C4-2B (cell line): Measurements from ENCODE around the gene UBR2.
A peak's percentile ranks its signal among the peaks of the same experiment; 100 is the strongest.

Experiments
- H3K27ac ChIP-seq: fragments of 450-650 bp; 2 replicates; pipeline ENCODE4 v1.5.1; 2017
- ZFX ChIP-seq: fragments of 450-650 bp; IDR thresholded peaks from 2 replicates; pipeline ENCODE4 v1.6.1; 2017
- TF ChIP-seq, protein P1 (sequence below): fragments of 450-650 bp; conservative IDR thresholded peaks from 2 replicates; pipeline ENCODE4 v1.5.1; 2017; ENCODE audit warnings: mild to moderate bottlenecking

Gene UBR2

GRCh38 chr6:42624601-42625000, 60.8 kb downstream of the UBR2 start:
- TF ChIP-seq, protein P1, sequence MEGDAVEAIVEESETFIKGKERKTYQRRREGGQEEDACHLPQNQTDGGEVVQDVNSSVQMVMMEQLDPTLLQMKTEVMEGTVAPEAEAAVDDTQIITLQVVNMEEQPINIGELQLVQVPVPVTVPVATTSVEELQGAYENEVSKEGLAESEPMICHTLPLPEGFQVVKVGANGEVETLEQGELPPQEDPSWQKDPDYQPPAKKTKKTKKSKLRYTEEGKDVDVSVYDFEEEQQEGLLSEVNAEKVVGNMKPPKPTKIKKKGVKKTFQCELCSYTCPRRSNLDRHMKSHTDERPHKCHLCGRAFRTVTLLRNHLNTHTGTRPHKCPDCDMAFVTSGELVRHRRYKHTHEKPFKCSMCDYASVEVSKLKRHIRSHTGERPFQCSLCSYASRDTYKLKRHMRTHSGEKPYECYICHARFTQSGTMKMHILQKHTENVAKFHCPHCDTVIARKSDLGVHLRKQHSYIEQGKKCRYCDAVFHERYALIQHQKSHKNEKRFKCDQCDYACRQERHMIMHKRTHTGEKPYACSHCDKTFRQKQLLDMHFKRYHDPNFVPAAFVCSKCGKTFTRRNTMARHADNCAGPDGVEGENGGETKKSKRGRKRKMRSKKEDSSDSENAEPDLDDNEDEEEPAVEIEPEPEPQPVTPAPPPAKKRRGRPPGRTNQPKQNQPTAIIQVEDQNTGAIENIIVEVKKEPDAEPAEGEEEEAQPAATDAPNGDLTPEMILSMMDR: no peak
- TF ChIP-seq ZFX: no peak
- H3K27ac ChIP-seq: no peak overlapping the region

- H3K27ac ChIP-seq: no peak overlapping the region
- TF ChIP-seq, protein P1: no peak
- no peak for TF ChIP-seq ZFX
Observed at GRCh38 chr6:42627044-42627443, 63.2 kb downstream of the UBR2 start.

DNA sequence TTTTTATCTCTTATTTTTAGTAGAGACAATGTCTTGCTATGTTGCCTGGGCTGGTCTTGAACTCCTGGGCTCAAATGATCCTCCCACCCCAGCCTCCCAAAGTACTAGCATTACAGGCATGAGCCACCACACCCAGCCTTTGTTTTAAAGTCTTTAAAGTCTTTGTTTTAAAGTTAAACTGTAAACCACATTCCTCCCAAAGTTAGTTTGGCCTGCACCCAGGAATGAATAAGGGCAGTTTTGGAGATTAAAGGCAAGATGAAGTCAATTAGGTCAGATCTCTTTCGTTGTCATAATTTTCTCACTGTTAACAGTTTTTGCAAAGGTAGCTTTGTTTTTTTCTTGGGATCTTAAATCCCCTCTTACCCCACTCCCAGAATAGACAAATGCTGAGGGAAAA, 63.8 kb downstream of the UBR2 start:
- no peak overlapping the region for H3K27ac ChIP-seq
- no peak for TF ChIP-seq ZFX
- TF ChIP-seq, protein P1: no peak

GRCh38 chr6:42628604-42629003, 64.8 kb downstream of the UBR2 start:
- no peak for TF ChIP-seq ZFX
- TF ChIP-seq, protein P1: no peak
- H3K27ac ChIP-seq: no peak overlapping the region

DNA sequence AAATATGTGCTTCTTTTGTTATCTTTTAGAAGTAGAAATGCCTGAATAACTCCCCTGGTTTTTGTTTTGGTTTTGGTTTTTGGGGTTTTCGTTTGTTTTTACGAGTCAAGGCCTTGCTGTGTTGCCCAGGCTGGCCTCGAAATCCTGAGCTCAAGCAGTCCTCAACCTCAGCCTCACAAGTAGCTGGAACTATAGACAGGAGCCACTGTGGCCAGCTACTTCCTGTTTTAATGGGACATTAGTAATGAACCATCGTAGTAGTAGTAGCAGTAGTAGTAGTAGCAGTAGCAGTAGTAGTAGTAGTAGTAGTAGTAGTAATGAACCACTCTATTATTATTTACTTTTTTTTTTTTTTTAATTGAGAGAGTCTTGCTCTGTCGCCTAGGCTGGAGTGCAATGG, 66.0 kb downstream of the UBR2 start:
- H3K27ac ChIP-seq: no peak overlapping the region
- TF ChIP-seq, protein P1: no peak
- no peak for TF ChIP-seq ZFX

- TF ChIP-seq, protein P1: no peak
- TF ChIP-seq ZFX: no peak
- no peak overlapping the region for H3K27ac ChIP-seq
Observed at GRCh38 chr6:42637681-42638080, 73.9 kb downstream of the UBR2 start.

DNA sequence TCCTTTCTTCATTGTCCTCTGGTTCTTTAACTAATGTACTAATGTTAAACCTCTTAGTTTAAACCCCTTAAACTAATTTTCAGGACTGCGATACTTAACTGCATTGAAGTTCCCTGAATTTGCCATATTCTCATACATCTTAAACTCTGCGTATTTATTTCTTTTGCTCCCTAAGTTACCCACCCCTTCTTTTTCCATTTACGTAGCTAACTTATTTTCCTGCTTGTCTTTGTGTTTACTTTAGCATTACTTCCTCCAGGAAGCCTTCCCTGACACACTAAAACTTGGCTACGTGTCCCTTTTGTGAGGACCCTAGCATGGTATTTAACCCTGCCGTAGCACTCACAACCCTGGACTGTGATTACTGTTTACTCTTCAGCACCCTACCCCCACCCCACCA, 79.0 kb downstream of the UBR2 start:
- TF ChIP-seq ZFX: no peak
- TF ChIP-seq, protein P1: no peak
- peak overlapping the region; percentile 44 for H3K27ac ChIP-seq
